HepG2 (cell line): Measurements from ENCODE around the gene TAF6. TPM values are rescaled to one million over a fixed set of nuclear protein-coding genes. Genes with fewer than 3 reads are reported as not detected.

ENCODE experiments used
- DRAP1 ChIP-seq: IDR thresholded peaks from 2 replicates; pipeline ENCODE4 v1.6.1; 2016; ENCODE audit warnings: missing genetic modification reagents, missing compliant biosample characterization
- MAF1 ChIP-seq: sonication (generic); formaldehyde crosslinking; IDR thresholded peaks from 2 replicates; pipeline ENCODE4 v1.5.0; 2020; ENCODE audit warnings: missing genetic modification reagents, borderline replicate concordance
- MAFG ChIP-seq: sonication (generic); formaldehyde crosslinking; IDR thresholded peaks from 2 replicates; pipeline ENCODE4 v1.5.1; 2020; ENCODE audit warnings: mild to moderate bottlenecking, missing genetic modification reagents
- MAZ ChIP-seq, 2 experiments: sonication (generic) in 1 of 2; formaldehyde crosslinking in 1 of 2; IDR thresholded peaks; 2 replicates each; pipeline versions ENCODE4 v1.5.0 to v1.6.1; 2012 to 2020; ENCODE audit warnings: low read depth in 2 of 2, mild to moderate bottlenecking in 2 of 2, borderline replicate concordance in 1 of 2, improper control_type of control experiment in 1 of 2, low read length in 1 of 2, missing genetic modification reagents in 1 of 2, moderate library complexity in 1 of 2
- MEF2D ChIP-seq: sonication (generic); formaldehyde crosslinking; IDR thresholded peaks from 2 replicates; pipeline ENCODE4 v1.5.1; 2020; ENCODE audit warnings: mild to moderate bottlenecking, missing genetic modification reagents
- MNT ChIP-seq: fragments of 450-650 bp; IDR thresholded peaks from 2 replicates; pipeline ENCODE4 v1.6.1; 2016
- MTA3 ChIP-seq: sonication (generic); formaldehyde crosslinking; IDR thresholded peaks from 2 replicates; pipeline ENCODE4 v1.4.0; 2020; ENCODE audit warnings: missing genetic modification reagents
- NPAS2 ChIP-seq: sonication (generic); formaldehyde crosslinking; IDR thresholded peaks from 2 replicates; pipeline ENCODE4 v1.8.0; 2022; ENCODE audit warnings: mild to moderate bottlenecking, missing genetic modification reagents, borderline replicate concordance
- PATZ1 ChIP-seq: sonication (generic); formaldehyde crosslinking; IDR thresholded peaks from 2 replicates; pipeline ENCODE4 v1.4.0; 2020; ENCODE audit warnings: missing genetic modification reagents
- RBM39 ChIP-seq: fragments of 200-400 bp; formaldehyde crosslinking; IDR thresholded peaks from one replicate; pipeline ENCODE4 v1.6.1; 2018; ENCODE audit warnings: antibody characterized with exemption, mild to moderate bottlenecking, low read depth, low read length; ENCODE audit not compliant: poor library complexity, severe bottlenecking
- TARDBP ChIP-seq: sonication (generic); formaldehyde crosslinking; IDR thresholded peaks from 2 replicates; pipeline ENCODE4 v1.8.0; 2022; ENCODE audit warnings: mild to moderate bottlenecking, missing genetic modification reagents
- TOE1 ChIP-seq: sonication (generic); formaldehyde crosslinking; IDR thresholded peaks from 2 replicates; pipeline ENCODE4 v1.4.0; 2020; ENCODE audit warnings: mild to moderate bottlenecking, missing genetic modification reagents
- WIZ ChIP-seq: sonication (generic); formaldehyde crosslinking; IDR thresholded peaks from 2 replicates; pipeline ENCODE4 v1.5.1; 2020; ENCODE audit warnings: mild to moderate bottlenecking, missing genetic modification reagents
- ZFP36L1 ChIP-seq: sonication (generic); formaldehyde crosslinking; IDR thresholded peaks from 2 replicates; pipeline ENCODE4 v1.8.0; 2022; ENCODE audit warnings: mild to moderate bottlenecking, missing genetic modification reagents, moderate library complexity
- ZNF18 ChIP-seq: sonication (generic); formaldehyde crosslinking; IDR thresholded peaks from 2 replicates; pipeline ENCODE4 v1.8.0; 2022; ENCODE audit warnings: mild to moderate bottlenecking, missing genetic modification reagents; ENCODE audit not compliant: insufficient replicate concordance
- ZNF232 ChIP-seq: sonication (generic); formaldehyde crosslinking; IDR thresholded peaks from 2 replicates; pipeline ENCODE4 v1.4.0; 2020; ENCODE audit warnings: missing genetic modification reagents, borderline replicate concordance
- ZNF44 ChIP-seq: sonication (generic); formaldehyde crosslinking; IDR thresholded peaks from 2 replicates; pipeline ENCODE4 v1.5.1; 2020; ENCODE audit warnings: mild to moderate bottlenecking, missing genetic modification reagents
- ZNF530 ChIP-seq: sonication (generic); formaldehyde crosslinking; IDR thresholded peaks from 2 replicates; pipeline ENCODE4 v1.5.0; 2020; ENCODE audit warnings: low read depth, mild to moderate bottlenecking, missing genetic modification reagents
- ZNF546 ChIP-seq: sonication (generic); formaldehyde crosslinking; conservative IDR thresholded peaks from 2 replicates; pipeline ENCODE4 v1.8.1; 2023; ENCODE audit warnings: mild to moderate bottlenecking, missing genetic modification reagents
- ZNF644 ChIP-seq: IDR thresholded peaks from 2 replicates; pipeline ENCODE4 v1.6.1; 2016; ENCODE audit warnings: low read depth
- ZNF850 ChIP-seq: sonication (generic); formaldehyde crosslinking; conservative IDR thresholded peaks from 2 replicates; pipeline ENCODE4 v1.9.0; 2021; ENCODE audit warnings: mild to moderate bottlenecking, missing genetic modification reagents
- ZNF883 ChIP-seq: sonication (generic); formaldehyde crosslinking; IDR thresholded peaks from 2 replicates; pipeline ENCODE4 v1.5.1; 2020; ENCODE audit warnings: mild to moderate bottlenecking, missing genetic modification reagents; ENCODE audit errors: not compliant biosample characterization
- ZSCAN31 ChIP-seq: sonication (generic); formaldehyde crosslinking; IDR thresholded peaks from 2 replicates; pipeline ENCODE4 v1.5.0; 2020; ENCODE audit warnings: low read depth, mild to moderate bottlenecking, missing genetic modification reagents
- polyA plus RNA-seq, 8 experiments: library from polyadenylated mRNA; depleted of rRNA in 3 of 8; stranded (reverse) in 7 of 8; unstranded in 1 of 8; fragments of >200 nt; fragmentation: Illumina TruSeq in 4 of 8; extraction: Trizol in 4 of 8; gene quantifications; 2 replicates each; pipeline versions ENCODE4 v1.2.1 to v1.2.3, GENCODE V29; 2011 to 2016; ENCODE audit warnings: low read depth in 4 of 8, missing spikeins in 1 of 8, mixed read lengths in 1 of 8; ENCODE audit not compliant: insufficient read depth in 1 of 8
- total RNA-seq, 5 experiments: library from RNA; depleted of rRNA; stranded (reverse); fragments of >200 nt; fragmentation: Illumina TruSeq; extraction: Trizol; gene quantifications; 2 replicates each; pipeline ENCODE4 v1.2.3, GENCODE V29; 2016; ENCODE audit warnings: low read depth in 1 of 5

TAF6 gene
- total and polyA plus RNA-seq, 2 of the 13 experiments (the other 11 are each of a cell fraction or from before 2014, with no cell fraction given) = 12.9 to 18.8 TPM

- TF ChIP-seq MNT (no peak), ZNF546 (CRISPR knock-in tag) (0 out of 2 replicates have a peak, but pooled peaks have one; percentile 21), DRAP1 (CRISPR knock-in tag) (peak; percentile 86), ZSCAN31 (no peak), NPAS2 (CRISPR knock-in tag) (no peak), ZNF44 (CRISPR knock-in tag) (no peak), ZNF232 (CRISPR knock-in tag) (no peak), ZNF18 (no peak), MEF2D (CRISPR knock-in tag) (peak; percentile 68), MAFG (CRISPR knock-in tag) (no peak), ZNF850 (CRISPR knock-in tag) (peak; percentile 74; the same call in 1 of the 2 replicates), MTA3 (CRISPR knock-in tag) (no peak), MAF1 (CRISPR knock-in tag) (no peak), ZNF883 (CRISPR knock-in tag) (no peak), MAZ (IDR thresholded peaks at IDR 0.05; ENCODE audit: borderline replicate concordance, low read depth, low read length) (peak; percentile 87), MAZ (CRISPR knock-in tag; IDR thresholded peaks at IDR 0.05; ENCODE audit: low read depth) (0 out of 2 replicates have a peak, but pooled peaks have one; percentile 49), RBM39 (peak; percentile 18), ZFP36L1 (CRISPR knock-in tag) (no peak), ZNF644 (CRISPR knock-in tag) (no peak), WIZ (CRISPR knock-in tag) (no peak), TOE1 (no peak), TARDBP (CRISPR knock-in tag) (peak; percentile 20; the same call in 1 of the 2 replicates), ZNF530 (no peak), PATZ1 (peak; percentile 84)
These were observed 8.0 kb upstream of the TAF6 start, which contains the start of gene MBLAC1 (continued) for GRCh38 chr7:100126931-100127865.
